OCI-LY7 (cell line): ENCODE measurements around the gene NRP1.

ENCODE experiments used
- CTCF ChIP-seq: fragments of 200-600 bp; sonication (generic); conservative IDR thresholded peaks from 2 replicates; pipeline ENCODE4 v1.5.1; 2014; ENCODE audit warnings: mild to moderate bottlenecking, antibody characterized with exemption, low read length, moderate library complexity, mixed read lengths
- EZH2phosphoT487 ChIP-seq: fragments of 200-600 bp; sonication (generic); IDR thresholded peaks from 2 replicates; pipeline ENCODE4 v1.6.1; 2018; ENCODE audit warnings: low read depth, borderline replicate concordance, mild to moderate bottlenecking, mixed run types, antibody characterized with exemption, low read length, moderate library complexity, mixed read lengths

GRCh38 chr10:33315891-33316290, 18.6 kb downstream of the NRP1 start:
- TF ChIP-seq CTCF, result no peak
- no peak for TF ChIP-seq EZH2phosphoT487
